Right atrium auricular region (tissue), 2 donors: ENCODE data around the gene FCHSD2. TPM values are rescaled to one million over a fixed set of nuclear protein-coding genes. Genes with fewer than 3 reads are reported as not detected.
A peak's percentile ranks its signal among the peaks of the same experiment; 100 is the strongest.

ENCODE experiments used
- DNase-seq: peaks from one replicate; pipeline ENCODE4 v3.0.0-alpha.2; 2019; ENCODE audit warnings: low spot score
- H3K27ac ChIP-seq, 2 donors: fragments of 200-600 bp; sonication (generic); 1 replicate in 1 of 2; 2 replicates in 1 of 2; pipeline ENCODE4 v1.5.1; 2016 to 2019
- H3K27me3 ChIP-seq, 2 donors: fragments of 200-600 bp; sonication (generic); one replicate each; pipeline versions ENCODE4 v1.5.1 to v1.6.0; 2017 to 2019
- H3K36me3 ChIP-seq: fragments of 200-600 bp; sonication (generic); one replicate; pipeline ENCODE4 v1.5.1; 2016
- H3K4me1 ChIP-seq, 2 donors: fragments of 200-600 bp; sonication (generic); one replicate each; pipeline versions ENCODE4 v1.5.1 to v1.6.0; 2017 to 2019
- H3K4me3 ChIP-seq, 2 donors: fragments of 200-600 bp; sonication (generic); 1 replicate in 1 of 2; 2 replicates in 1 of 2; pipeline ENCODE4 v1.5.1; 2017 to 2019; ENCODE audit warnings: mild to moderate bottlenecking in 1 of 2, moderate library complexity in 1 of 2
- H3K9me3 ChIP-seq, 2 donors: fragments of 200-600 bp; sonication (generic); one replicate each; pipeline ENCODE4 v1.5.1; 2019
- CTCF ChIP-seq, 2 donors: fragments of 200-600 bp; sonication (generic); IDR thresholded peaks; one replicate each; pipeline ENCODE4 v1.5.1; 2019; ENCODE audit warnings: antibody characterized with exemption in 2 of 2
- total RNA-seq, 2 donors: library from RNA; depleted of rRNA; stranded (reverse); fragments of >200 nt; gene quantifications; one replicate each; pipeline ENCODE4 v1.1.0, GENCODE V29; 2016

Gene FCHSD2
- total RNA-seq, 2 donors from 2014 or later: 23.9 to 24.0 TPM

- DNase-seq: no peak
- H3K27ac ChIP-seq: no peak overlapping the region
- H3K4me1 ChIP-seq: peaks cover 0 to 32% of the 10 kb centered on the region in 2 donors
- H3K9me3 ChIP-seq: no peaks in the 10 kb centered on the region
- no peak for TF ChIP-seq CTCF (IDR thresholded peaks at IDR 0.05)
- H3K27me3 ChIP-seq: no peaks in the 10 kb centered on the region
- no peak overlapping the region for H3K4me3 ChIP-seq
- H3K36me3 ChIP-seq: no peaks in the 10 kb centered on the region
Measured at GRCh38 chr11:73163638-73164174, 21.6 kb upstream of the FCHSD2 start.

GRCh38 chr11:73162196-73162740, 20.1 kb upstream of the FCHSD2 start:
- Histone ChIP-seq H3K27me3 (no peaks in the 10 kb centered on the region), H3K4me1 (peaks cover 0 to 35% of the 10 kb centered on the region in 2 donors)

GRCh38 chr11:73160005-73160760, 18.1 kb upstream of the FCHSD2 start:
- TF ChIP-seq CTCF (IDR thresholded peaks at IDR 0.05): no peak
- H3K27ac ChIP-seq: peak overlapping the region; percentile 78 to 98
- H3K4me3 ChIP-seq: no peak overlapping the region
- no peaks in the 10 kb centered on the region for H3K9me3 ChIP-seq
- no peaks in the 10 kb centered on the region for H3K36me3 ChIP-seq
- no peak for DNase-seq
- peaks cover 0 to 48% of the 10 kb centered on the region in 2 donors for H3K4me1 ChIP-seq
- no peaks in the 10 kb centered on the region for H3K27me3 ChIP-seq

More at GRCh38 chr11:73162196-73162740, 20.1 kb upstream of the FCHSD2 start:
- DNase-seq: no peak
- H3K4me3 ChIP-seq: no peak overlapping the region
- no peak for TF ChIP-seq CTCF (IDR thresholded peaks at IDR 0.05)
- H3K36me3 ChIP-seq: no peaks in the 10 kb centered on the region
- H3K27ac ChIP-seq: peak overlapping the region in 1 of 2 donors; percentile 15
- H3K9me3 ChIP-seq: no peaks in the 10 kb centered on the region

- no peak for DNase-seq
- Histone ChIP-seq H3K4me3 (no peak overlapping the region), H3K27ac (peak overlapping the region; percentile 78 to 98), H3K36me3 (no peaks in the 10 kb centered on the region), H3K27me3 (no peaks in the 10 kb centered on the region), H3K4me1 (peaks cover 0 to 50% of the 10 kb centered on the region in 2 donors), H3K9me3 (no peaks in the 10 kb centered on the region)
- no peak for TF ChIP-seq CTCF (IDR thresholded peaks at IDR 0.05)
Measured at GRCh38 chr11:73159297-73159696, 17.2 kb upstream of the FCHSD2 start.

GRCh38 chr11:73158356-73159051, 16.4 kb upstream of the FCHSD2 start:
- H3K4me3 ChIP-seq: no peak overlapping the region
- peaks cover 0 to 57% of the 10 kb centered on the region in 2 donors for H3K4me1 ChIP-seq
- no peaks in the 10 kb centered on the region for H3K36me3 ChIP-seq
- H3K27me3 ChIP-seq: no peaks in the 10 kb centered on the region
- peak overlapping the region; percentile 78 to 98 for H3K27ac ChIP-seq
- H3K9me3 ChIP-seq: no peaks in the 10 kb centered on the region
- no peak for TF ChIP-seq CTCF (IDR thresholded peaks at IDR 0.05)
- DNase-seq: no peak
